Measurements from ENCODE around the gene ETS2.

ETS2 gene

DNA sequence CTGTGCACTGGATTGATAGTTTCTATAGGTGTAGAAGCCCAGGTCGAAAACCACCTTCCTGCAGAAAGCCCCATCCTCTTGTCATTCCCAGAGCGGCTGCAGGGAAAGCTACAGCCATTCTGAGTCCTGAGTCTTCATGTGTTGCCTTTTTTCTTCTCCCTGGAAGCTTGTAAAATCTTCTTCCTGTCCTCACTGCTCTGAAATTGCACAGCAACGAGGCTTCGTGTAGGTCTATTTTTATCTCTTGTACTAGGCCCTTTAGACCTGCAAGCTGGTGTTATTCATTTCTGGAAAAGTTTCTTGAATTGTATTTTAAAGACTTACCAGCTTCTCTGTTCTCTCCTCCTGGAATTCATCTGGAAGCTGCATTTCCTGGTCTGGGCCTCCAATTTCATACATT is 44.2 kb upstream of the ETS2 start:
- no peak for TF ChIP-seq L3MBTL2 (conservative IDR thresholded peaks at IDR 0.05)
- TF ChIP-seq, protein P1, sequence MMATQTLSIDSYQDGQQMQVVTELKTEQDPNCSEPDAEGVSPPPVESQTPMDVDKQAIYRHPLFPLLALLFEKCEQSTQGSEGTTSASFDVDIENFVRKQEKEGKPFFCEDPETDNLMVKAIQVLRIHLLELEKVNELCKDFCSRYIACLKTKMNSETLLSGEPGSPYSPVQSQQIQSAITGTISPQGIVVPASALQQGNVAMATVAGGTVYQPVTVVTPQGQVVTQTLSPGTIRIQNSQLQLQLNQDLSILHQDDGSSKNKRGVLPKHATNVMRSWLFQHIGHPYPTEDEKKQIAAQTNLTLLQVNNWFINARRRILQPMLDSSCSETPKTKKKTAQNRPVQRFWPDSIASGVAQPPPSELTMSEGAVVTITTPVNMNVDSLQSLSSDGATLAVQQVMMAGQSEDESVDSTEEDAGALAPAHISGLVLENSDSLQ (IDR thresholded peaks at IDR 0.05), result no peak
- DNase-seq (ENCODE audit: extremely low spot score), result no peak
- ChIA-PET POLR2A (no interaction called here), CTCF (no interaction called here)

DNA sequence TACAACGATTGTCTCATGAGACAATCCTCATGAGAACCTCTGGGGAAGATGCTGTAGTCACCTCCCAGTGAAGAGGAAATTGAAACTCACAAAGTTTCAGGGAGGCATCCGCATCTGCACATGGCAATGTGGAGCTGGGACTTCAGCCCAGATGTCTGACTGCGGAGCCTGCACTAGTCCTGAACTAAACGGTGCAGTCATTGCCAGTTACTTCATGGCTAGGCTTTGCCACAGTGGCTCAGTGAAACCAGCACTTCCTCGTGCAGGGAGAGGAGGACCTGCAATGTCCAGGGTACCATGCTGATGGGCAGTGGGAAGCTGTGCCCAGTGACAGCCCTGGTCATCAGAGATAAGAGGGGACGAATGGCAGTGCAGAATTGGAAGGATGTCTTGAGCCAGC is 40.7 kb upstream of the ETS2 start:
- DNase-seq (ENCODE audit: extremely low spot score), result no peak
- CTCF ChIA-PET, result no interaction called here
- TF ChIP-seq TARDBP (IDR thresholded peaks at IDR 0.05), result no peak
- no peak for TF ChIP-seq L3MBTL2 (conservative IDR thresholded peaks at IDR 0.05)
- no peak for TF ChIP-seq ZNF384 (IDR thresholded peaks at IDR 0.05)
- no peak for TF ChIP-seq SP1 (IDR thresholded peaks at IDR 0.05)
- TF ChIP-seq, protein P1 (IDR thresholded peaks at IDR 0.05), result no peak
- TF ChIP-seq CTBP1 (IDR thresholded peaks at IDR 0.05; ENCODE audit: borderline replicate concordance), result no peak
- TF ChIP-seq FOXK2 (IDR thresholded peaks at IDR 0.05), result no peak
- no peak for TF ChIP-seq ARNT (IDR thresholded peaks at IDR 0.05)
- TF ChIP-seq FOXA1 (IDR thresholded peaks at IDR 0.05), result no peak
- no peak for TF ChIP-seq ELF4 (IDR thresholded peaks at IDR 0.05)
- TF ChIP-seq HDGF (IDR thresholded peaks at IDR 0.05; ENCODE audit: borderline replicate concordance), result no peak
- no peak for TF ChIP-seq LEF1 (IDR thresholded peaks at IDR 0.05; ENCODE audit: borderline replicate concordance)
- no peak for TF ChIP-seq FOXM1 (IDR thresholded peaks at IDR 0.05; ENCODE audit: borderline replicate concordance)
- no peak for TF ChIP-seq SUZ12 (IDR thresholded peaks at IDR 0.05)
- no peak for TF ChIP-seq BHLHE40 (IDR thresholded peaks at IDR 0.05; ENCODE audit: borderline replicate concordance)
- TF ChIP-seq NFRKB (IDR thresholded peaks at IDR 0.05), result no peak
- POLR2A ChIA-PET, result no interaction called here

DNA sequence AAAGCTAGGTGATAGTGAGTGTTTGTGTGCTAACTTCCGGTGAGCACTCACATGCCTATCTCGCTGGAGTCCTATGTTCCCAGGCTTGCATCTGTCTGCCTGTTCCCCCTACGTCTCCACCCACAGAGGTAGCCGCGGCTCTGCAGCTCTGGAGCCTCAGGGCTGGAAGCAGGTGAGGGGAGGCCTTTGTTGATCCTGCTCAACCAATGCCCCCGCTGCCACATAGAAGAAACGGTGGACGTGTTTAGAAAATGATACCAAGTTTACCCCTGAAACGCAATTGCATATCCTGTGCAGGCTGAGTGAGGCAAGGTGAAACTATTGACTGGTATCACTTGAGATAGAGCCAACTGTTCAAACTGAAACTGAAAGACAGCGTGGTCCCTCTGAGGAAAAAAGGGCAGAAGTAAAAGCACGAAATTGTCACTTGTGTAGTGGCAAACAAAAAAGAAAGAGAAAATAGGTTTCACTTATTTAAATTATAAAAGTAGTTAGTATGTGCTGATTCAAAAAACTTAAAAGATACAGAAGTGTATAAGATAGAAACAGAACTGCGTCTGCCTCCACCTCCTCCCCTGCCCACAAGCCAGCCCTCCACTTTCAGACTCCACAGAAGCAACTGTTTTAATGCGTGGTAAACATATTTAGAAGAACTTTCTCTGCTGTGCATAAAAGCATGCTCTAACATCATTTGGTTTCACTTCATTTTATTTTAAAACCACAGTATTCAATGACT is 38.6 kb upstream of the ETS2 start:
- ChIA-PET POLR2A (no interaction called here), CTCF (no interaction called here)
- TF ChIP-seq ARNT (IDR thresholded peaks at IDR 0.05), result no peak
- DNase-seq (ENCODE audit: extremely low spot score), result no peak

DNA sequence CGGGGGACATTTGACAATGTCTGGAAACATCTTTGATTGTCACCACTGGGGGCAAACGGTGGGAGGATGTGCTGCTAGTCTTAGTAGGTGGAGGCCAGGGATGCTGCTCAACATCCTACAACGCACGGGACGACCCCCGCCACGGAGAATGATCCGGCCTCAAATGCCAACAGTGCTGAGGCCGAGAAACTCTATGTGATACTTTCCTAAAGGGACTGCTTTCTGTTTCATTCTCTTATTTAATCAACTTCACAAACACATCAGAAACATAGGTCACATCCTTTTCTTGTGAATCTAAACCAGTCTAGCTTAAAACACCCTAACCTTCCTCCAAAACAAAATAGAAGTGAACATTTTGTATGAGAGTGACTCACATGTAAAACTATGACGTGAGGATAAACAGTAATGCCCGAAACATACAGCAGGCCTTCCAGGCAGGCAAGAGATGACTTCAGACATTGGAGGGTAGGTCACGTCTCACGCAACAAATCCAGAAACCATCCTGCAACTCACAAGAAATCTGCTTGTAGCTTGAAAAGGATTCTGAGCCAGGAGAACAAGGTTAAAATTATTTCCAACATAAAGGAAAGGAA is 37.2 kb upstream of the ETS2 start:
- CTCF ChIA-PET, result no interaction called here
- TF ChIP-seq FOXA1 (IDR thresholded peaks at IDR 0.05) (no peak), TARDBP (IDR thresholded peaks at IDR 0.05) (no peak)
- no peak for DNase-seq (ENCODE audit: extremely low spot score)
- POLR2A ChIA-PET, result interaction anchor here (0.6 kb wide), 1 partner anchor 141 kb away, joined by 3 read pairs; no protein-coding TSS in a partner anchor

DNA sequence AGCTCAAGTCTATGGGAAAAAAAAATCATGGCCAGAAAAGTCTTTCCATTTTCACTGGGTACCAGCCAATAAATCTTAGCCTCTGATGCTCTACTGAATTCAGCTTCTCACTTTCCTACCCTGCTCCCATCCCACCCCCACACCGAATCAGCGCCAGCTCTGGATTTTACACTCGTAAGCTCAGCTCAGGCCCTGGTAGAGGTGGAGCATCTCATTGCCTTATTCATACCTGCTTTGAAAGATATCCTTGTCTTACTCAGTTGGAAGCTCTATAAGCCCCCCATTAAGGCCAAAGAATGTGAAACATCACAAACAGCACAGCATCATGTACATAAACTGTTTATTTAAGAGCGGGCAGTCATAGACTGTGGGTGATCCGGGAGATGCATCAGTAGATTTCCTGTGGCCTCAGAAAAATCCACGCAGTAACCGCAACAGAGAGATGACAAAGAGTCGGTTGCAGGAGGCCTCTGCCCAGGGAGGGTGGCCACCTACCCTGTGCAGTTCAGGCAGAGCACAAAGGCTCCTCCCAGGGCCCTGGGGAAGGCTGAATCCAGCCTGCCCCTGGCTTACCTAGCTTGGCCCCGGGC is 36.4 kb upstream of the ETS2 start:
- TF ChIP-seq SP1 (IDR thresholded peaks at IDR 0.05) (no peak), ARNT (IDR thresholded peaks at IDR 0.05) (no peak), L3MBTL2 (conservative IDR thresholded peaks at IDR 0.05) (no peak), FOXK2 (IDR thresholded peaks at IDR 0.05) (no peak), ELF4 (IDR thresholded peaks at IDR 0.05) (no peak), ZNF384 (IDR thresholded peaks at IDR 0.05) (no peak), FOXM1 (IDR thresholded peaks at IDR 0.05; ENCODE audit: borderline replicate concordance) (no peak)
- POLR2A ChIA-PET, result no interaction called here
- CTCF ChIA-PET, result interaction anchor here (1.3 kb wide), 1 partner anchor 12 kb away, joined by 3 read pairs; no protein-coding TSS in a partner anchor
- no peak for DNase-seq (ENCODE audit: extremely low spot score)

DNA sequence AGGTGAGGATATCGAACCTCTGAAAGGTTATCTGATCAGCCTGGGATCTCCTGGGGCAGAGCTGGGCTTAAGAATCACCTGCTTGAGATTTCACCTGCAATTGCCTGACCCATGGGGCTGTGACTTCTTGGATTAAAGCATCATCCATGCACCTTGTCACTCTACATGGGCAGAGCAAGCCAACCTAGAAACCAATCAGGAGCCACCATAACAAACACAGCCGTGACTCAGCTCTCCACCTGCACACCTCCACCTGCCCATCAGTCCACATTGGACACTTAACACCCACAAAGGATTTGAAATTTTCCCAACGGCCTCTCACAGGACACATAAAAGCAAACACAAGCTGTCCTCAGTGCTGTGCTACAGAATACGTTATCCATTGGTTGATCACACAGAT is 35.1 kb upstream of the ETS2 start:
- TF ChIP-seq BHLHE40 (IDR thresholded peaks at IDR 0.05; ENCODE audit: borderline replicate concordance), result no peak
- no peak for TF ChIP-seq FOXA1 (IDR thresholded peaks at IDR 0.05)
- TF ChIP-seq L3MBTL2 (conservative IDR thresholded peaks at IDR 0.05), result no peak
- TF ChIP-seq FOXK2 (IDR thresholded peaks at IDR 0.05), result no peak
- TF ChIP-seq ZNF384 (IDR thresholded peaks at IDR 0.05), result no peak
- no peak for TF ChIP-seq ARNT (IDR thresholded peaks at IDR 0.05)
- TF ChIP-seq NFRKB (IDR thresholded peaks at IDR 0.05), result no peak
- TF ChIP-seq SP1 (IDR thresholded peaks at IDR 0.05), result no peak
- TF ChIP-seq LEF1 (IDR thresholded peaks at IDR 0.05; ENCODE audit: borderline replicate concordance), result no peak
- no peak for TF ChIP-seq HDGF (IDR thresholded peaks at IDR 0.05; ENCODE audit: borderline replicate concordance)
- no peak for TF ChIP-seq FOXM1 (IDR thresholded peaks at IDR 0.05; ENCODE audit: borderline replicate concordance)
- no peak for TF ChIP-seq TARDBP (IDR thresholded peaks at IDR 0.05)
- TF ChIP-seq, protein P1 (IDR thresholded peaks at IDR 0.05), result no peak
- TF ChIP-seq CTBP1 (IDR thresholded peaks at IDR 0.05; ENCODE audit: borderline replicate concordance), result no peak
- no peak for TF ChIP-seq SUZ12 (IDR thresholded peaks at IDR 0.05)
- no peak for TF ChIP-seq ELF4 (IDR thresholded peaks at IDR 0.05)
- DNase-seq (ENCODE audit: extremely low spot score), result no peak
- ChIA-PET CTCF (interaction anchor here (1.3 kb wide), 1 partner anchor 14 kb away, joined by 3 read pairs; no protein-coding TSS in a partner anchor), POLR2A (no interaction called here)

DNA sequence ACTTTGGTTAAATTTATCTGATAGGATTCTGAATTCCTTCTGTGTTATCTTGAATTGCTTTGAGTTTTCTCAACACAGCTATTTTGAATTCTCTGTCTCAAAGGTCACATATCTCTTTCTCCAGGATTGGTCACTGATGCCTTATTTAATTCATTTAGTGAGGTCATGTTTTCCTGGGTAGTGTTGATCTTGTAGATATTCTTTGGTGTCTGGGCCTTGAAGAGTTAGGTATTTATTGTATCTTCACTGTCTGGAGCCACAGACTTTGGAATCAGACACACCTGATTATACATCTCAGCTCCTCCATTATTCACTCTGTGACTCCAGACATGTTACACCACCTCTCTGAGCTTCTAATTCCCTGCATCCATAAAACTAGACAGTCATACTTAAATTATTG is 34.2 kb upstream of the ETS2 start:
- POLR2A ChIA-PET, result no interaction called here
- no peak for TF ChIP-seq HDGF (IDR thresholded peaks at IDR 0.05; ENCODE audit: borderline replicate concordance)
- no peak for TF ChIP-seq BHLHE40 (IDR thresholded peaks at IDR 0.05; ENCODE audit: borderline replicate concordance)
- no peak for TF ChIP-seq LEF1 (IDR thresholded peaks at IDR 0.05; ENCODE audit: borderline replicate concordance)
- no peak for TF ChIP-seq SUZ12 (IDR thresholded peaks at IDR 0.05)
- no peak for TF ChIP-seq ARNT (IDR thresholded peaks at IDR 0.05)
- TF ChIP-seq FOXK2 (IDR thresholded peaks at IDR 0.05), result no peak
- TF ChIP-seq SP1 (IDR thresholded peaks at IDR 0.05), result no peak
- TF ChIP-seq CTBP1 (IDR thresholded peaks at IDR 0.05; ENCODE audit: borderline replicate concordance), result no peak
- CTCF ChIA-PET, result no interaction called here
- no peak for DNase-seq (ENCODE audit: extremely low spot score)

All from HEK293T (cell line).